Breast epithelium (tissue), 4 donors: ENCODE measurements around the gene MEIS3. TPM values are rescaled to one million over a fixed set of nuclear protein-coding genes. Genes with fewer than 3 reads are reported as not detected.

ENCODE experiments used
- DNase-seq, 2 donors: peaks; one replicate each; pipeline ENCODE4 v3.0.0-alpha.2; 2019; ENCODE audit warnings: low spot score in 2 of 2
- H3K27ac ChIP-seq, 2 donors: fragments of 200-600 bp; sonication (generic) in 1 of 2; one replicate each; pipeline ENCODE4 v1.5.1; 2016 to 2019; ENCODE audit warnings: mild to moderate bottlenecking in 1 of 2
- H3K27me3 ChIP-seq, 2 donors: fragments of 200-600 bp; sonication (generic) in 1 of 2; one replicate each; pipeline versions ENCODE4 v1.5.1 to v1.6.0; 2017 to 2019; ENCODE audit warnings: control low read depth in 1 of 2, mild to moderate bottlenecking in 1 of 2
- H3K36me3 ChIP-seq: fragments of 200-600 bp; one replicate; pipeline ENCODE4 v1.5.1; 2019
- H3K4me1 ChIP-seq, 2 donors: fragments of 200-600 bp; sonication (generic); one replicate each; pipeline ENCODE4 v1.5.1; 2016 to 2019; ENCODE audit warnings: control low read depth in 1 of 2
- H3K4me3 ChIP-seq, 3 donors: fragments of 200-600 bp; sonication (generic); 1 replicate in 2 of 3; 2 replicates in 1 of 3; pipeline ENCODE4 v1.5.1; 2016 to 2019; ENCODE audit warnings: mild to moderate bottlenecking in 3 of 3, moderate library complexity in 2 of 3
- H3K9me3 ChIP-seq, 2 donors: fragments of 200-600 bp; sonication (generic) in 1 of 2; one replicate each; pipeline ENCODE4 v1.5.1; 2016 to 2019; ENCODE audit warnings: control low read depth in 1 of 2
- CTCF ChIP-seq, 3 donors: fragments of 450-650 bp; IDR thresholded peaks; one replicate each; pipeline ENCODE4 v1.5.1; 2016 to 2017; ENCODE audit warnings: antibody characterized with exemption in 3 of 3, mild to moderate bottlenecking in 3 of 3, moderate library complexity in 3 of 3
- POLR2A ChIP-seq: fragments of 450-650 bp; IDR thresholded peaks from one replicate; pipeline ENCODE4 v1.6.1; 2016; ENCODE audit warnings: antibody characterized with exemption, mild to moderate bottlenecking, moderate library complexity
- POLR2AphosphoS5 ChIP-seq, 3 donors: sonication (generic); formaldehyde crosslinking; IDR thresholded peaks; one replicate each; pipeline ENCODE4 v1.6.1; 2017; ENCODE audit warnings: antibody characterized with exemption in 3 of 3
- intact Hi-C: fragments of 100-400 bp; cut with DNase I; formaldehyde crosslinking; loops from one replicate; pipeline ENCODE4 v1.15.1; 2023; ENCODE audit warnings: low total_unique reads
- total RNA-seq, 3 donors: library from RNA; depleted of rRNA; stranded (reverse); fragments of >200 nt; gene quantifications; one replicate each; pipeline ENCODE4 v1.1.0, GENCODE V29; 2016

MEIS3 gene
- total RNA-seq, 3 donors from 2014 or later: 13.1 to 41.6 (median 17.1) TPM

- Histone ChIP-seq H3K36me3 (peaks cover 26% of the 10 kb centered on the region), H3K27ac (no peak overlapping the region), H3K4me3 (no peak overlapping the region), H3K4me1 (no peaks in the 10 kb centered on the region), H3K27me3 (no peaks in the 10 kb centered on the region), H3K9me3 (no peaks in the 10 kb centered on the region)
- TF ChIP-seq POLR2AphosphoS5 (IDR thresholded peaks at IDR 0.05): no peak
- no peak for TF ChIP-seq CTCF (IDR thresholded peaks at IDR 0.05)
- no peak for TF ChIP-seq POLR2A
- intact Hi-C loops: no loop called here
- DNase-seq: no peak
Observed at GRCh38 chr19:47375694-47376588, 43.4 kb downstream of the MEIS3 start.

- intact Hi-C loops: no loop called here
- Histone ChIP-seq H3K9me3 (no peaks in the 10 kb centered on the region), H3K27ac (no peak overlapping the region), H3K4me3 (no peak overlapping the region), H3K27me3 (no peaks in the 10 kb centered on the region), H3K4me1 (no peaks in the 10 kb centered on the region), H3K36me3 (peaks cover 26% of the 10 kb centered on the region)
- DNase-seq: no peak
- TF ChIP-seq POLR2AphosphoS5 (IDR thresholded peaks at IDR 0.05) (no peak), POLR2A (no peak), CTCF (IDR thresholded peaks at IDR 0.05) (no peak)
Observed at GRCh38 chr19:47374876-47375693, 44.2 kb downstream of the MEIS3 start.

GRCh38 chr19:47373246-47374240, 45.8 kb downstream of the MEIS3 start:
- no peaks in the 10 kb centered on the region for H3K27me3 ChIP-seq
- no peaks in the 10 kb centered on the region for H3K9me3 ChIP-seq
- DNase-seq: no peak
- no peaks in the 10 kb centered on the region for H3K4me1 ChIP-seq
- no peak overlapping the region for H3K27ac ChIP-seq
- H3K4me3 ChIP-seq: no peak overlapping the region
- peaks cover 26% of the 10 kb centered on the region for H3K36me3 ChIP-seq
- intact Hi-C loops: no loop called here
- TF ChIP-seq POLR2AphosphoS5 (IDR thresholded peaks at IDR 0.05) (no peak), POLR2A (no peak), CTCF (IDR thresholded peaks at IDR 0.05) (no peak)

- DNase-seq: no peak
- Histone ChIP-seq H3K27ac (no peak overlapping the region), H3K36me3 (peaks cover 26% of the 10 kb centered on the region), H3K4me1 (no peaks in the 10 kb centered on the region), H3K9me3 (no peaks in the 10 kb centered on the region), H3K4me3 (no peak overlapping the region), H3K27me3 (no peaks in the 10 kb centered on the region)
- TF ChIP-seq CTCF (IDR thresholded peaks at IDR 0.05) (no peak), POLR2A (no peak), POLR2AphosphoS5 (IDR thresholded peaks at IDR 0.05) (no peak)
- intact Hi-C loops: no loop called here
Observed at GRCh38 chr19:47372603-47373002, 46.7 kb downstream of the MEIS3 start.
